GM18511 (cell line): ENCODE measurements around the gene CPLX4.
A peak's percentile ranks its signal among the peaks of the same experiment; 100 is the strongest.

ENCODE experiments used
- ATAC-seq: cut with Tn5 transposase; IDR thresholded peaks from one replicate; pipeline ENCODE4 v1.9.1; 2021; ENCODE audit warnings: mild to moderate bottlenecking, moderate library complexity; ENCODE audit not compliant: unreplicated experiment

The CPLX4 gene

DNA sequence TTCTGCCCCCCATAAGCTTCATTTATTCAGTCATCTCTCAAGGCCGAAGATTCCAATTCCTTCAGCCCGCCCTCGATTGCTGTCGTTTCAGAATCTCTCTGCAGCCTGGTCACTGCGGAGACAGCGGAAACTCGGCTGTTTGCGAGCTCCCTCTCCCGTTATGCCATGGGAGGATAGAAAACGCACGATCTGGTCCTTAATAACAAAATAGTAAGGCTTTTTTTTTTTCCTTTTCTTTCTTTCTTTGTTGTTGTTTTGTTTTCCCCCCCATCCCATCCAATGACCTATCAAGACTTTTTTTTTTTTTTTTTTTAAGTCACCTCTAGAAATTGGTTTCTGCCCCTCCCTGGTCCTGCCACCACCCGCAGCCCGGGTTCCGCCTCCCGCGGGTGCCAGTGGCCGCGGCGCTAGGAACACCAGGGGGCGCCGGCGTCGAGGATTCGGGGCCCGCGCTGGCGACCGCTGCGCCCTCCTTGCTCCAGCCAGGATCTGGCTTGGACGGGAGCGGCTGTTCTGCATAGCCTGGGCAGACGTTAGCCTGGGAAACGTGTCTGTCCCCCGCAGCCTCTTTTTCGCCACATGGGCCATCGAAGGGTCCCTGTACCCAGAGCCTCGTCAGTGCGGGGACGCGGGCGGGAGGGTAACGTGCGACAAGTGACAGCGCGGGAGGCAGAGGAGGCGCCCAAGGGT lies 10.1 kb downstream of the CPLX4 start:
- ATAC-seq, result peak; percentile 92

DNA sequence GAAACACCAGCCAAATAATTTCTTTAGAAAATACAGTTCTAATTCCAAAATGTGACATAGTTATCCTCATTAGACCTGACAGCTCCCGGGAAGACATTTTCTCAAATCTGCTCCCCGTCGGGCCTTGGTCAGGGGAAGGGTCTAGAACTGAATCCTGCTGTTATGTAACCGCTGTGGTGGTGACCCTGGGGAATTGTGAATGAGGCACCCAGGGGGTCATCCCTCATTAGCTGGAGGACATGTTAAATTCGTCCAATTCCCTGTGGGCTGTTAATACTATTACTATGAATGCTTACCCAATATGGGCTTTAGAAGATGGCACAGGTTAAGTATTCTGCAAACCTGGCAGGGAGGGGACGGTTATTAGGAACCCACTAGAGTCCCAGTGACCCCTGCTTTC lies 11.8 kb downstream of the CPLX4 start:
- no peak for ATAC-seq

GRCh38 chr18:59305295-59305694 lies 13.2 kb downstream of the CPLX4 start:
- ATAC-seq, result no peak

DNA sequence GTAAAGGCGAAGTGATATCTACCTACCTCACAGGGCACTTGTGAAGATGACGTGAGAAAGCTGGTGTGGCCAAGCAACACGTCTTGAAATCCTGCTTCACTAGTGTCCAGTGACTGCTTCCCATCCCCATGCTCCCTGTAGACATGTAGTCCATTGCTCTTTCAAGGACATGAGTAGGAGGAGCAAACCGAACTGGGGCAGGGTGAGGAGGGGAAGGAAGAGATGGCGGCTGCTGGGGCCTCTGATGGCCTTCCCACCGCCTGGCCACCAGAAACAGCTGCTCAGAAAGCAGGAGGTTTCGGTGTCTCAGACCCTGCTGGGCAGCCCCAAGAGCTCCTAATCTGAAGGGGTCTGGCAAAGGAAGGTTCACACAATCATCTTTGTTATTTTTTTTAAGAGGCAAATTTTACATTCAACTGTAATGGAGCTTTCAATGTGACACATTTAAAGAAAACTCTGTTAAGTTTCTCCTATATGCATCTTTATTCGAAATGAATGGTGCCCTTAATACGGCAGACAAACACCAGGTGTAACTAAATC lies 14.7 kb downstream of the CPLX4 start:
- no peak for ATAC-seq

DNA sequence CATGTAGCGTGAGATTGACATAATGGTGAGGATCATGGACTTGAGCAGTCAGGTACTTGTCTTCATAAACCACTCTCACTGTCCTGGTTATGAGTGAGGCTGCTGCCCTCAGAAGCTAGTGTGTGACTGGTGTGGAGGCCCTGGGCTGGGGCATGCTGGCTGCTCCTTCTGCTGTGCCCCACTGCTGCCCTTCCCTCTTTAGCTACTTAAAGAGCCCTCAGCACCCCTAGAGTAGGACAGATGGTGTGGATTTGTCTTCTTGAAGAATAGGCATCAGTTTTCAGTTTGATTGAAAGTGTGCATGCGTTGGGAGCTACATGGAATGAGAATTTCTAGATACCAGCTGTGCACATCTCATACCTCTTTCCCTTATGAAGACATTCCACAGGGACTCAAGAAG lies 15.4 kb downstream of the CPLX4 start:
- ATAC-seq, result no peak

DNA sequence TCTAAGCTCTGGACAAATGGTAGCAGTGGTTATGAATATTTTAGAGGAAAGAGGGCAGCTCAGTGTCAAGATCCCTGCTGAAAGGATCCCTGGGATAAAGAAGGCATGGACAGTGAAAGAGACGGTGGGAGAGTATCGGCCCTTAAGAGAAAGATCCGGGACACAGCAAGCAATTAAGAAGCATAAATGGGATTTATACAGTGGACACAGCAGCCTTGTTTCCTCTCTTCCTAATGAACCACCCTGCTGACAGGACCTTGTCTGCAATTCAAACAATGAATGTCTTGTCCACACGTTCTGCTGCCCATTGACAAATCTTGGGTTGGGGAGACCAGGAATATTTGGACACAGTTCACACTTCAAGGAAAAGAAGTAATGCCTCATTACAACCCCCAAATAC lies 16.5 kb downstream of the CPLX4 start:
- ATAC-seq, result no peak

GRCh38 chr18:59300676-59301285 lies 17.7 kb downstream of the CPLX4 start:
- no peak for ATAC-seq

GRCh38 chr18:59298871-59299270 lies 19.6 kb downstream of the CPLX4 start:
- ATAC-seq, result no peak

- no peak for ATAC-seq
These were observed 25.1 kb downstream of the CPLX4 start for GRCh38 chr18:59293317-59293716.

DNA sequence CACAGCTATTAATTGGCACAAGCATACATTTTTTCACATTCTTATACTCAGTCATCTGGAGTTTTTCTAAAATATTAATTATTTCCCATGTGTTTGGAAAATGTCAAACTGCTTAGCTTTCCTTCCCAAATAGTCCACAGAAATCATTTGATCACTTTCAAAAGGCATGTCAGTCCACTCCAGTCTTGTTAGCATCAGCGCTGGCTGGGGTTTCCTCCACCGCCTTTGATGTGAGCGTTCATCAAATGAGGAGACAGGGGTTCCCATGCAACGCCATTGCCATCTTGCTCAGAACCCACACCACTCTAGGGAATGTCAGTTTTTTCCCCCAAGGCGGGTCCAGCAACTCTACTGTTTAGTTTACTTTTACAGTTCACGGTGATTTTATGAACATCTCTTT lies 32.1 kb downstream of the CPLX4 start:
- no peak for ATAC-seq

- ATAC-seq, result no peak
These were observed 36.1 kb downstream of the CPLX4 start for GRCh38 chr18:59282341-59282740.

GRCh38 chr18:59279722-59280121 lies 38.7 kb downstream of the CPLX4 start:
- ATAC-seq, result no peak

DNA sequence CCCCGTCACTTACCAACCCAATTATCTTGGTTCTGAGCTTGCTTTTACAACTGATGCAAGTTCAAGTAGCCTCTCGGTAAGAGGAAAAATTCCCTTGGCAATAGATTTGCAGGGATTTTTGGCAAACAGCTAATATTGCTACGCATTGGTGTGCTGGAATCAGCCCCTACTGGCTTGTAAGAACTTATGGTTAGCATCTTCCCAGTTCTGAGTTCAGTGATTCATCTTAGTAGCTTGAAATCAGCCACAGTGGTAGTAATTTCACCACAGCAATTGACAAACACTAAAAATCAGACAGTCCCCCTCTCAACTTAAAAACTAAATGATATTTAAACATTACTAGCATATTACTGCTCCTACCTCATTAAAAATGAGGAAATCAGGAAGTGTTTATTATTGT lies 39.3 kb downstream of the CPLX4 start:
- ATAC-seq, result no peak

GRCh38 chr18:59278793-59279192 lies 39.7 kb downstream of the CPLX4 start:
- no peak for ATAC-seq

DNA sequence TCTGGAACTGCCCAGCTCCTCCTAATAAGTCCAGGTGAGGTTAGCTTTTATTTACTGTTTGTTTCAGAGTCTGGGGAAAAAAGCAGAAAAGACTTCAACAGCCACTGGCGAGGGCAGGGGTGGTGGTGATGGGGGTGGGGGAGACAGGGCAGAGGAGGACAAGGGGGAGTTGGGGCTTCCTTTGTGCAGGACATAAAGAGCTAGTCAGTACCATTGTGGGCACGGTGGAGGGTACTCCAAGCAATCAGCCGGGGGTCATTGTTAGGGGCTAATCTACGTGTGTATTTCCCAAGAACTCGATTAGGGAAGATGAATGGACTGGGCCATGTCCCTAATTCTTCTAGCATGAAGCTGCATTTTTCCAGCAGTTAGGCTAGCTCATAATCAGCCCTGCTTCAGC lies 42.4 kb downstream of the CPLX4 start:
- ATAC-seq, result no peak

DNA sequence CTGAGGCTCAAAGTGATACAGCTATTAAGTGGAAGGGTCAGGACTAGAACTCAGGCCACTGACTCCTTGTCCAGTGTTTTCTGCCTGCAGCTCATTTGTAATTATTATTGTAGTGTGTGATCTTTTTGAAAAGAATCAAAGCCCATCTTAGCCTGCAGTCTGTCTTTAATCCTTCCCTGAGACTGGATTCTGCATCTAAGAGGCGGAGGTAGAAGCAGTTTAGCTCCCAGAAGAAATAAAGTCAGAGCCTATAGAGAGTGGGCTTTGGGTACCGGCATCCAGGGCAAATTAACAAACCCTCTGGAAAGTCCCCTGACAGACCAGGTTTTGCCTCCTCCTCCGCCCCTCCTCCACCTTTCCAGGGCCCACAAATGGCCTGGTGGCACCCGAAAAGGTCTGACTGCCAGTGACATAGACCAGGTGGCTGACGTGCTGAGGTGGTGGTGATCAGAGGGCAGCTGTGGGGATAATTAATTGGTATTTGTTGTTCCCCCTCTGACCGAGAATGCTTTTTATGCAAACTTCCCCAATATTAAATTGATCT lies 43.0 kb downstream of the CPLX4 start:
- ATAC-seq, result no peak

DNA sequence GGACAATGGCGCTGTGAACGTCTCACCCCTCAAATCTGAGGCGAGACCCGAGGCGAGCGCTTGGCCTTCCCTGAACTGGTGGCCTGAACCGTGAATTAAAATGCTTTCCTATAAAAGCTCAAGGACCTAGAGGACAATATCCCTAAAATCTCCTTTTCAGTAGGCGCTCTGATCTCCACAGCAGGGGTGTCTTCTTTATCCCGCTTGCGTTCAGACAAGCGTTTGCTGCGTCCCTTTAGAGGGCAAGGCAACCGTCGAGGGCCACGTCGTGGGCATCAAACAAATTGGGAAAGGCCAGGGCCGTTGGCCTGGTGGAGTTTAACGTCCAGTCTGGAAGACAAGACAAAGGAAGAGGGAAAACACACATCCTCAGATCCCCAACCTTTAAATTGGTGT lies 43.9 kb downstream of the CPLX4 start:
- no peak for ATAC-seq

GRCh38 chr18:59273759-59274532 lies 44.5 kb downstream of the CPLX4 start:
- no peak for ATAC-seq

DNA sequence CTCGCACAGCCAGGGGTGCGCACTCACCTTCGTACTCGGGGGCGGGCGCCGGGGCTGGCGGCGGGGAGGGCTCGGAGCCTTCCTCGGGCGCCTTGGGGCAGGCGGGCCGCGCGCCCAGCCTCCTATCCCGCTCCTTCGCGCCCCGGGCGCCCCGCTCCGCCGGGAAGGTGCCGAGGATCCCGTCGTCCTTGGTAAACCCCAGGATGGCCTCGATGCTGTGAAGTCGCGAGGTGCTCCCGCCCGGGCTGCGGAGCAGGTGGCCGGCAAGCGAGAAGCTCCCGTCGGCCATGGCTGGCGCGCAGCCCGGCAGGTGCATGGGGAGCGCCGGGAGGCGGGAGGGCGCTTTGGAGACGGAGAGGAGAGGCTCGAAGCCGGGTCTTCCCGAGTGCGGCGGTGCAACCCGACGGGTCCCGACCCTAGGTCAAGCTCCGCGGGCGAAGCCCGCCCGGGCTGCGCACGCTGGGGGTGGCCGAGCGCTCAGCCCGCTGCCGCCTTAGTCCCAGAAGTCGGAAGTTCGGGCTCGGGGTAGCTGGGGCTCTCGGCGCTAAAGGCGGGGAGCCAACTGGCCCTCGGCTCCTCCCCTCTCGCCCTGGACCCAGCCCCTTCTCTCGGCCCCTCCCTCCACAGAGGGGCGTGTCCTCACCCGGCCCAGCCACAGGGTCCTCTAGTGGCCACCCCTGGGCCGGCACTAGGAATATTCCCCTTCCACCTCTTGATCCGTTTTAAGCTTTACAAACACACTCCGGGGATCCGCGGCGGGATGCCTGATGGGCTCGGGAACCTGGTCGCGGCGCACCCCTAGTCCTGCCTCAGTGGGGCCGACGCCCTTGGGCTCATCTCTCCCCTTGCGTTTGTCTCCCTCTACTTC lies 45.3 kb downstream of the CPLX4 start, which contains the start of gene RAX:
RAX (minus strand) TSS at position 564 of the 868 bp plus-strand sequence; CDS start at position 316, 248 bp downstream.
- ATAC-seq, result peak; percentile 57

- peak; percentile 48 for ATAC-seq
These were observed 46.1 kb downstream of the CPLX4 start for GRCh38 chr18:59272221-59272888.
